GDM1 (cell line): ENCODE measurements around the gene MIF.
"Not testable (repeated sequence)": the region's sequence is repeated elsewhere in the genome, so short reads cannot be mapped to it uniquely, and the experiment has no call there.

Experiments used
- DNase-seq: peaks from one replicate; lab custom pipeline; 2025; lab: John Stamatoyannopoulos, UW

Gene MIF

GRCh38 chr22:23903328-23903971, 9.3 kb downstream of the MIF start:
- no peak for DNase-seq

- DNase-seq = no peak
Observed at GRCh38 chr22:23904573-23905254, 10.5 kb downstream of the MIF start.

GRCh38 chr22:23906641-23907040, 12.5 kb downstream of the MIF start:
- no peak for DNase-seq

GRCh38 chr22:23907423-23907822, 13.2 kb downstream of the MIF start:
- not testable (repeated sequence) for DNase-seq

GRCh38 chr22:23908587-23909205, 14.5 kb downstream of the MIF start:
- DNase-seq = no peak

GRCh38 chr22:23909296-23909898, 15.2 kb downstream of the MIF start:
- no peak for DNase-seq

GRCh38 chr22:23910496-23911190, 16.5 kb downstream of the MIF start:
- no peak for DNase-seq

- no peak for DNase-seq
Observed at GRCh38 chr22:23911318-23911980, 17.3 kb downstream of the MIF start.

- no peak for DNase-seq
Observed at GRCh38 chr22:23912293-23912903, 18.2 kb downstream of the MIF start.

- DNase-seq = no peak
Observed at GRCh38 chr22:23913306-23913660, 19.1 kb downstream of the MIF start.

- peak; percentile 99 for DNase-seq
Observed at GRCh38 chr22:23913661-23914353, 19.6 kb downstream of the MIF start.

- DNase-seq = no peak
Observed at GRCh38 chr22:23915290-23915689, 21.1 kb downstream of the MIF start.

- DNase-seq = not testable (repeated sequence)
Observed at GRCh38 chr22:23920267-23920611, 26.1 kb downstream of the MIF start.

GRCh38 chr22:23921586-23922201, 27.5 kb downstream of the MIF start:
- not testable (repeated sequence) for DNase-seq

- no peak for DNase-seq
Observed at GRCh38 chr22:23922921-23923320, 28.7 kb downstream of the MIF start.

- DNase-seq = no peak
Observed at GRCh38 chr22:23925020-23925606, 30.9 kb downstream of the MIF start.

GRCh38 chr22:23926561-23926960, 32.4 kb downstream of the MIF start:
- DNase-seq = no peak

GRCh38 chr22:23938328-23939016, 44.3 kb downstream of the MIF start:
- no peak for DNase-seq

- DNase-seq = no peak
Observed at GRCh38 chr22:23939017-23939357, 44.8 kb downstream of the MIF start.

GRCh38 chr22:23940166-23940565, 46.0 kb downstream of the MIF start:
- DNase-seq = not testable (repeated sequence)
